ENCODE results near the gene ZNF410.

Gene ZNF410

DNA sequence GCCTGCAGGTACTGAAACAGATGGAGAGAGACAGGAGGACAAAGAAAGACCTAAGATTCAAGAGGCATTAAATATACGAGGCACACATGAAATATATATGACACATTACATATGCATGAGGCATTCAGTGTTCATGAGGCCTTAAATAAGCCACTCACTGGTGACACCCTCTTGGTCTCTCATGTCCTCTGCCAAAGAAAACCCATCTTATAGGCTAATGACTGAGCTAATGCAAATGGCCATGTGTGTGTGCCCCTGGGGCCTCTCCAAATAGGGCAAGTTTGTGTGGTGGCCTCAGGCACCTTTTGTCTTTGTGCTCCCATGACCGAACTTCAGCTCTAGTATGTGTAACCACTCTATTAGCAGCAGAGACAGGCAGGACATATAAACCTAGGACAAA lies 82.2 kb downstream of the ZNF410 start:
- H3K4me3 ChIP-seq (ENCODE audit: low read depth, low read length), result no peak overlapping the region
- TF ChIP-seq, protein P1, sequence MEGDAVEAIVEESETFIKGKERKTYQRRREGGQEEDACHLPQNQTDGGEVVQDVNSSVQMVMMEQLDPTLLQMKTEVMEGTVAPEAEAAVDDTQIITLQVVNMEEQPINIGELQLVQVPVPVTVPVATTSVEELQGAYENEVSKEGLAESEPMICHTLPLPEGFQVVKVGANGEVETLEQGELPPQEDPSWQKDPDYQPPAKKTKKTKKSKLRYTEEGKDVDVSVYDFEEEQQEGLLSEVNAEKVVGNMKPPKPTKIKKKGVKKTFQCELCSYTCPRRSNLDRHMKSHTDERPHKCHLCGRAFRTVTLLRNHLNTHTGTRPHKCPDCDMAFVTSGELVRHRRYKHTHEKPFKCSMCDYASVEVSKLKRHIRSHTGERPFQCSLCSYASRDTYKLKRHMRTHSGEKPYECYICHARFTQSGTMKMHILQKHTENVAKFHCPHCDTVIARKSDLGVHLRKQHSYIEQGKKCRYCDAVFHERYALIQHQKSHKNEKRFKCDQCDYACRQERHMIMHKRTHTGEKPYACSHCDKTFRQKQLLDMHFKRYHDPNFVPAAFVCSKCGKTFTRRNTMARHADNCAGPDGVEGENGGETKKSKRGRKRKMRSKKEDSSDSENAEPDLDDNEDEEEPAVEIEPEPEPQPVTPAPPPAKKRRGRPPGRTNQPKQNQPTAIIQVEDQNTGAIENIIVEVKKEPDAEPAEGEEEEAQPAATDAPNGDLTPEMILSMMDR (IDR thresholded peaks at IDR 0.05; ENCODE audit: low read depth, low read length, missing control alignments), result no peak
- no peak for DNase-seq (ENCODE audit: low read depth)

DNA sequence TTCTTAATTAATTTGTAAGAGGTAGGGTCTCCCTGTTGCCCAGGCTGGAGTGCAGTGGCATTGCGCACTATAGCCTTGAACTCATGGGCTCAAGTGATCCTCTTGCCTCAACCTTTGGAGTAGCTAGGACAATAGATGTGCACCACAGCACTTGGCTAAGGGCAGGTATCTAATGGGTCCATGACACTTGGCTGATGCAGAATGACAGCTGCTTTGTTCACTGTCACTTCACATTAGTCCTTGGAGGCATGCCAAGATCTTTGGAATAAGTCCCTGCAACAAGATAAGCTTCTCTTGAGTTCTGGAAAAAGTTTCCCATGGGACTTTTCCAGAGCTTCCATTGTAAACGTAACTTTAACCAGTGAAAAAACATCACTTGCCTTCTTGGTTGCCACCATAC lies 86.8 kb downstream of the ZNF410 start:
- DNase-seq (ENCODE audit: low read depth), result no peak
- no peak overlapping the region for H3K4me3 ChIP-seq (ENCODE audit: low read depth, low read length)
- TF ChIP-seq, protein P1 (IDR thresholded peaks at IDR 0.05; ENCODE audit: low read depth, low read length, missing control alignments), result no peak

DNA sequence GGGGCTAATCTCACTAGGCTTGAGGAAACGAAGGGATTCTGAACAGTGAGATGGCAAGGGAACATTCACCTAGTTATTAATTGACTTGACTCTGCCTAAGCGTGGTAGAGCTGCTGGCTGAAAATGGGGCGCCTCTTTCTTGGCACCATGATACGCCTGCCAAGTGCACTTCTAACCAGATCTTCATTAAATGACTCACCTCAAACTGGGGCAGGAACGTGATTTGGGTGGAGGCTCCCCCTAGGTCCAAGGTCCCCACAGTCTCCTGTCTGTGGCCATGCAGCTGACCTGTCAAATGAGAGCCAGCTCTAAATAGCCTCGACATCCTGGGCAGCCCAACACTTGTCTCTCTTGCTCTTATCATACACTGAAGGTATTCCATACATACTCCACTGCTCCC lies 89.5 kb downstream of the ZNF410 start:
- TF ChIP-seq, protein P1 (IDR thresholded peaks at IDR 0.05; ENCODE audit: low read depth, low read length, missing control alignments), result no peak
- no peak for DNase-seq (ENCODE audit: low read depth)

DNA sequence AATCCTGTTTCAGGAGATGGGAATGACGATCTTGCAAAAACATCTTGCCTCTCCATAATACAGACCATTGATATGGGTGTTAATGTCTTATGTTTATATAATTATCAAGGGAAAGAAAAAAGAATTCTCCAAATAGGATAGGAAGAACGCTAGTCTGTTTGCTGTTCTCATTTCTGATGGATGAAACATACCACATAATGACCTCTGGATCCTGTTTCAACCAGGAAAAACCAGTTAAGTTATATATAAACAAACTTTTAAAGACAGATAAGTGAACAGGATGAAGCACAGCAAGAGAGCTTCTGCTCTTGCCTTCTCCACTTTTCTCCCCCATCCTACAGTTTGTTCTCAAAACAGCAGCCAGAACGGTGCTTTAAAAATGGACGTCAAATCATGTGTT lies 91.2 kb downstream of the ZNF410 start:
- H3K4me3 ChIP-seq (ENCODE audit: low read depth, low read length), result no peak overlapping the region
- no peak for DNase-seq (ENCODE audit: low read depth)
- TF ChIP-seq, protein P1 (IDR thresholded peaks at IDR 0.05; ENCODE audit: low read depth, low read length, missing control alignments), result no peak

More for the DNA sequence above, 89.5 kb downstream of the ZNF410 start:
- H3K4me3 ChIP-seq (ENCODE audit: low read depth, low read length), result no peak overlapping the region
